Activated CD4-positive, alpha-beta T cell treated with anti-CD3 and anti-CD28 coated beads, Interleukin-2, amount 50 U/mL, for 24 hours (primary cell): ENCODE results near the gene CKAP2L.
"Not testable (repeated sequence)": the region's sequence is repeated elsewhere in the genome, so short reads cannot be mapped to it uniquely, and the experiment has no call there.

Experiments used
- DNase-seq, 2 donors: peaks; one replicate each; pipeline ENCODE4 v3.0.0-alpha.2; 2020; ENCODE audit warnings: low read depth in 1 of 2, low spot score in 1 of 2

The CKAP2L gene

DNA sequence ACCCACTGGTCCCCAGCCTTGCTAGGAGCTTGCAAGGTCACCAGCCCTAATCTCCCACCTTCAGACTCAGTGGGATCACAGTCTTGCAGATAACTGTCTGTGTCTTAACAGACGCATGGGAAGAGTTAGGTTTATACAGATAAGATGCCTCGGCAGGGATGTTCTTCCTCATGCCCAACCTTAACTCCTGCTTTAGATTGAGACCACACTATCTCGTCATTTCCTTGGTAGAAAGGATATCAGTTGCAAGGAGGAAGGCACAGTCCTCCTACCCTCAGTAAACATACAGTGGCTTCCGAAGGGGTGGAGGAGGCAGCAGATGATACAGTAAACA is 36.4 kb downstream of the CKAP2L start:
- no peak for DNase-seq

DNA sequence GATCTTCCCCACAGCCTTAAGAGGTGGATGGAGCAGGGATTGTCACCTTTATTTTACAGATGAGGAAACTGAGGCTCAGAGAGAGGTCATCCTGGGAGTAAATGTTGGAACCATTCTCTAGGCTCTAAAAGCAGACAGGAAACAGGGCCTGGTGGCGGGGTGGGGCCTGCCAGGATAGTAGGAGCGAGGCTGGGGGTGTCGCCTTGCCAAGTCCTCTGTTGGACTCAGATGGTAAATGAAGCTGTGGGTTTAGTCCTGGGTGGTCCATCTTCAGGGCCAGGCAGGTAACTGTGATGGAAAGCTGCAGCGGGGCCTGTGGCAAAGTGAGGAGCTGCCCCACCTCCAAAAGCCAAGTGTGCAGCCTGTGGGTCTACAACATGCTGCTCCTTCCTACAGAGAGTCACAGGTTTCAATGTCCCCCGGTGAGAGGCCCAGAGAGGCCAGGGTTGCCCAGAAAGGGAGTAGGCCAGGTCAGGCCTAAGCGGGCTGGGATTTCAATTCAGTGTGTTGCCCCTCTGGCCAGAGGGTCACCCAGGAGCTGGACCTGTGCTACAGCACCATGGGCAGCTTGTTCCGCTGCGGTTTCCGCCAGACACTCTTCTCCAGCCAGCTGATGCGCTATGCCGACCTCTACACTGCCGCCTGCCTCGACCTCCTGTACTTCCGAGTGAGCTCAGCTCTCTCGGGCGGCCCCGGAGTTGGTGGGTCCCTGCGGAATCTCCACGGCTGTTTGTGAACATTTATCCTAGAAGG is 37.0 kb downstream of the CKAP2L start:
- DNase-seq = no peak

DNA sequence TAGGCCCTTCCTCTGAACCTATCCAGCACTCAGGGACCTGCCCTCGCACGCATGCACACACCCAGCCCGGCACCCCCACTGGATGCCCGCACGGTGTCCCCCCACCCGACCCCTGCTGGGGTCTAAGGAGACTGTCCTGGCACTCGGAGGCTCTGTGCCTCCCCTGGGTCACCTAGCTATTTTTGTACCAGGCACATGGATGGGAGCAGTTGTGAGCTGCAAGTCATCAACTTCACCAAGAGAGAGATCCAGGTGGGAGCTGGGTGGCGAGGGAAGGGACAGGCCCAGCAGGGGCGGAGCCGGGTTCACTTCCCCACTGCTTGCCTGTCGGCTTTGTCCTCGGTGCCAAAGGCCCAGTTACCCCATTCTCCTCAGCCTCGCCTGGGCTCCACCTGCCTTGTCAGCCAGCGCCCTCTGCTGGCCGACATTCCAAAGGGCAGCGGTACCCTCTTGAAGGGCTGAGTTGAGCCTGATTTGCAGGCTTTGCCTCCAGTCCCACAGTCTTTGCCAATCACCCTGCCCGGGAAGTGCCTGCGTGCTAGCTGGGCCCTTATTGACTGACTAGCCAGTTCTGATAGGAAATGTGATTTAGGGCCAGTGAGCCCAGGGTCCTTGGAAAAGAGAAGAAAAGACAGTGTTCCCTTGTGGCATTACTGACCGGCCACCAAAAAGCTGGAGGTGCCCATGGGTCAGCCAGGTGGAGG is 37.8 kb downstream of the CKAP2L start:
- DNase-seq = peak; percentile 81 to 87

- no peak for DNase-seq
These were observed 38.6 kb downstream of the CKAP2L start for GRCh38 chr2:112725545-112726457.

DNA sequence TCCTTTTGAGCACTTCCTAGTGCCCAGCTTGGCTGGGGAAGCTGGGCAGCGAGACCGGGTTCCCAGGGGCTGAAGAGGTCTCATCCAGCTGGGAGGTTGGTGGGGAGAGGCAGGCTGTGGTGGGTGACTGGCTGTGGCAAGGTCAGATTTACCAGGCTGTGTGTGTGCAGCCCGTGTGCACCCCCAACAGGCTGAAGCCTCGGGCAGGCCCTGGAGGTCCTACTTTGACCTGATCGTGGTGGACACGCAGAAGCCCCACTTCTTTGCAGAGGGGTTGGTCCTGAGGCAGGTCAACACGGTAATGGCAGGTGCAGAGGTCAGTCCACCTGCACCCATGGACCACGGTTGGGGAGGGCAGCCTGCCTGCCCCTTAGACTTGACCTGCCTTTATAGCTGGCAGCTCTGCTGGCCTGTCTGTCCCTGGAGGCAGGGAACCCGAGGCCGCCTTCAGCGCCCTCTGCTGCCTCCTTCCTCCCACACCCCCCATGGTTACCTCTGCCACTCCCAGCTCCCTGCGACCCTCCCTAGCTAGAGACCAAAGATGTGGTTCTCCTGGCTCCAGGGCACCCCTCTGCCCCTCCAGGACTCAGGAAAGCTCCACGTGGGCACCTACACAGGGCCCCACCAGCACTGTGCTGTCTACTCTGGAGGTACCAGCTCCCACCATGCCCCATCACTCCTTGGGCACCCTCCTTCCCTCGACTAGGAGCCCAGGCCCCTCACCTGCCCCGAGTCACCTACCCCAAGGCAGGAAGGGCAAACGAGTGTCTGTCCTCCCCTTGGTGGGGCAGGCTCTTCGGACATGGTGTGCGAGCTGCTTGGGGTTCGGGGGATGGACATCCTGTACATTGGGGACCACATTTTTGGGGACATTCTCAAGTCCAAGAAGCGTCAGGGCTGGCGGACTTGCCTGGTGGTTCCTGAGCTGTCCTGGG is 39.6 kb downstream of the CKAP2L start:
- DNase-seq = no peak

DNA sequence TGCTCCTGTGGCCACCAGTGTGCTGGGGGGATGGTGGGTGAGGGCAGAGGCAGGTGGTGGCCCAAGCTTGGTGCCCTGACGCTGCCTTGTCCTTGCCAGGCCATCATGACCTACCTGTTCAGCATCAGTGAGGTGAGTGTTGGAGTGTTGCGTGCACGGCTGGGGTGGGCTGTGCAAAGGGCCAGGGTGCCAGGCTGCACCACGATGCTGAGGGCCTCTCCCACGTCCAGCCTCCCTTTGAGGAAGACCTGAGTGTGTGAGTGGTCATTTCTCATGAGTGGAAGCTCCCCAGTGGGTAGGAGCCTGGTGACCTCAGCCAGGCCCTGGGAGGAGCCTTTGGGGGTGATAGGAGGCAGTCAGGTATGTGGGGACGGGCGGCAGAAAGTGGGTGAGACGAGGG is 40.4 kb downstream of the CKAP2L start:
- no peak for DNase-seq

DNA sequence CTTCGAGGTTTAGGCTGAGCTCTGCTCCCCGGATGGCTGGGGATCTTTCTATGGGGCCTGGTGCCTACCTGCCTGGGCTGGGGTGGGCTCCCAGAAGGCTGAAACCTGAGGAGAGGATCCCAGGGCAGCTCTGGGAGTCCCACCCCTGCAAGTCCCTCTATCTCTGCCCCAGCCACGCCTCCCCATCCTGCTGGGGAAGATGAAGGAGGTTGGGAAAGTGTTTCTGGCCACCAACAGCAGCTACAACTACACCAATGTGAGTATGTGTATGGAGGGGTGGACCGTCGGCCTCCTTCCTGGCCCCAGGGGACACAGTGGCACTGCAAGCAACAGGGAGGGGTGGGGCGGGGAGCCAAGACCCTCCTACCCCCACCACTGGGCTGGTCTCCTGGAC is 40.9 kb downstream of the CKAP2L start:
- no peak for DNase-seq

GRCh38 chr2:112722816-112723546 is 41.4 kb downstream of the CKAP2L start:
- no peak for DNase-seq

GRCh38 chr2:112721819-112722522 is 42.4 kb downstream of the CKAP2L start:
- DNase-seq = no peak

GRCh38 chr2:112720785-112721184 is 43.6 kb downstream of the CKAP2L start, which contains the start of gene NT5DC4:
Gene NT5DC4, plus strand, starts transcription at chr2:112721020. Its CDS starts 60 bp downstream, at chr2:112721080.
- no peak for DNase-seq

- DNase-seq = no peak
These were observed 45.5 kb downstream of the CKAP2L start for GRCh38 chr2:112718863-112719370.

GRCh38 chr2:112716826-112717352 is 47.5 kb downstream of the CKAP2L start:
- not testable (repeated sequence) for DNase-seq

DNA sequence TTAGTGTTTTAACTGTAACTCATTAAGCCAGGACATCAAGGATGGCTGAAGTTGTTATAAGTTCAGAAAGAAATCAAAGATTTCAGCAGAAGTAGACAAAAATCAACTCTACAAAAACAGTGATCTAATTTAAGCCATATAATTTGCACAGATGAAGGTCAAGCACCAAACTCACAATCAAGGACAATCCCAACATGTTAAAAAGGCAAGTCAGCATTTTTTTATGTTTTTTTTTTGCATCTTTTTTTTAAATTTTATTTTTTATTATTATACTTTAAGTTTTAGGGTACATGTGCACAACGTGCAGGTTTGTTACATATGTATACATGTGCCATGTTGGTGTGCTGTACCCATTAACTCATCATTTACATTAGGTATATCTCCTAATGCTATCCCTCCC is 48.3 kb downstream of the CKAP2L start:
- not testable (repeated sequence) for DNase-seq

DNA sequence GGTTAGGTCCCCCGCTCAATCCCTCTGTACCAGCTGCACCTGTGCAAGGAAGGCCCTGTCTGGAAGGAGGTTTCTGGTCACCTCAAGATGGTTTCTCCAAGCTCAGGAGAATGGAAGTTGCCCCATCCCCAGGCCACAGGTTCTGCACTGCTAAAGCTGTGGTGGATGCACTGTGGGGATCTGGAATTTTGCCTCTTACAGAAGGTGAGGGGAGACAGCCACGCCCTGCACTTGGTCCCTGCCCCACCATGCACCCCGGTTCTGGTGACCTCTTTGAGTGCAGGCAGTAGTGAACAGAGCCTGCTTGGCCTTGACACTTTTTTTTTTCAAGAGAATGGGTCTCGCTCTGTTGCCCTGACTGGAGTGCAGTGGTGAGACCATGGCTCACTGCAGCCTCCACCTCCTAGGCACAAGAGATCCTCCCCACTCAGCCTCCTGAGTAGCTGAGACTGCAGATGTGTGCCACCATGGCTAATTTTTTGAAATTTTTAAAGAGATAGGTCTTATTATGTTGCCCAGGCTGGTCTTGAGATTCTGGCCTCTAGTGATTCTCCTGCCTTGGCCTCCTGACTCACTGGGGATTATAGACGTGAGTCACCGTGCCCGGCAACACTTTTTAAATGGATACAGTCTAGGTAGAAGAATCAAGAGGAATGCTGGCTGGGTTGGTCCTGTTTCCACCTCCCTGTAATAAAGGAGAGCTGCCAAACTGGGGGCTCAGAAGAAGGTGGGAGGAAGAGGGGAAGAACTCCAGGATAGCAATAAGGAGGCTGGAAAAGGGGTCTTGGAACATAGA is 49.4 kb downstream of the CKAP2L start:
- no peak for DNase-seq

- DNase-seq = no peak
These were observed 50.1 kb downstream of the CKAP2L start for GRCh38 chr2:112714331-112714730.

GRCh38 chr2:112713926-112714325 is 50.5 kb downstream of the CKAP2L start:
- no peak for DNase-seq

DNA sequence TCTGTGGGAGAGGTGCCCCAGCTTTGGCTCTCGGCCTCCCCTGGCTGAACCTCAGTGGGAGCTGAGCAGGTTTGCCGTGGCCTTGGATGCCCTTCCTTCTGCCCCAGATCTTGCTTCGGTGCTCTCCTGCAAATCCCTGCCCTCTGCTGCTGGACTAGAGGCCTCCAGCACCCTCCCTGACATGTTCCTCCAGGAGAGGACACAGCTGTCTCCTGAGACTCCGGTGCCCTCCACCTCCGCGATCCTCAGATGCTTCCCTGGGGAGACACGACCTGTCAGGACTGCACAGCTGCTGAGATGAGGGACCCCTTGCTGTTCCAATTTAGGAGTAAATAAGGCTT is 50.9 kb downstream of the CKAP2L start:
- no peak for DNase-seq

GRCh38 chr2:112712903-112713584 is 51.4 kb downstream of the CKAP2L start:
- DNase-seq = no peak
